B cell (primary cell): ENCODE measurements around the gene ACSBG1. TPM values are rescaled to one million over a fixed set of nuclear protein-coding genes. Genes with fewer than 3 reads are reported as not detected.

ENCODE experiments used
- ATAC-seq: fragments of 200-7000 bp; cut with Tn5 transposase; one replicate; pipeline ENCODE4 v1.10.0; 2021; ENCODE audit warnings: low read depth, mild to moderate bottlenecking, moderate number of reproducible peaks, moderate library complexity
- CTCF ChIA-PET: fragments of 350-600 bp; sonication (Branson Sonifier 250); formaldehyde crosslinking; loops from one replicate; lab custom pipeline; 2021; ENCODE audit warnings: antibody characterized with exemption, inconsistent platforms; lab: Charles Lee
- POLR2A ChIA-PET: fragments of 350-600 bp; sonication (Branson Sonifier 250); formaldehyde crosslinking; loops from one replicate; lab custom pipeline; 2021; ENCODE audit warnings: antibody characterized with exemption; lab: Charles Lee
- DNase-seq: peaks from one replicate; pipeline ENCODE4 v3.0.0; 2013
- H2AFZ ChIP-seq: 2 replicates; pipeline ENCODE4 v1.6.1; 2012; ENCODE audit warnings: mild to moderate bottlenecking, low read depth, low read length; ENCODE audit not compliant: insufficient read depth, poor library complexity, severe bottlenecking
- H3K27ac ChIP-seq, 2 donors: 1 replicate in 1 of 2; 2 replicates in 1 of 2; pipeline ENCODE4 v1.5.1; 2012 to 2013; ENCODE audit warnings: low read length in 2 of 2, mild to moderate bottlenecking in 2 of 2, moderate library complexity in 1 of 2
- H3K27me3 ChIP-seq, 4 experiments: fragments of 200-600 bp in 1 of 4; sonication (generic) in 1 of 4; replicated peaks in 1 of 4; 1 replicate in 2 of 4; 2 replicates in 2 of 4; pipeline versions ENCODE4 v1.6.1 to v1.7.0; 2013 to 2016; ENCODE audit warnings: low read length in 3 of 4, mild to moderate bottlenecking in 2 of 4, mixed read lengths in 1 of 4, moderate library complexity in 1 of 4; ENCODE audit not compliant: insufficient read depth in 4 of 4, control insufficient read depth in 3 of 4; ENCODE audit errors: control extremely low read depth in 1 of 4
- H3K36me3 ChIP-seq, 2 experiments: replicated peaks in 1 of 2; 1 replicate in 1 of 2; 2 replicates in 1 of 2; pipeline versions ENCODE4 v1.6.1 to v1.7.1; 2013; ENCODE audit warnings: low read length in 1 of 2; ENCODE audit not compliant: insufficient read depth in 2 of 2, control insufficient read depth in 1 of 2; ENCODE audit errors: control extremely low read depth in 1 of 2, extremely low read depth in 1 of 2
- H3K4me1 ChIP-seq, 2 donors: fragments of 200-600 bp in 1 of 2; sonication (generic) in 1 of 2; 1 replicate in 1 of 2; 2 replicates in 1 of 2; pipeline versions ENCODE4 v1.5.1 to v1.6.1; 2013 to 2017; ENCODE audit warnings: low read length in 2 of 2; ENCODE audit not compliant: control insufficient read depth in 2 of 2, insufficient read depth in 2 of 2
- H3K4me2 ChIP-seq: replicated peaks from 2 replicates; pipeline ENCODE3; 2012; ENCODE audit warnings: mild to moderate bottlenecking, low read depth, low read length; ENCODE audit not compliant: poor library complexity, severe bottlenecking
- H3K4me3 ChIP-seq, 5 experiments: fragments of 200-600 bp in 1 of 5; sonication (generic) in 1 of 5; 1 replicate in 3 of 5; 2 replicates in 2 of 5; pipeline versions ENCODE4 v1.5.1 to v1.7.0; 2011 to 2016; ENCODE audit warnings: low read length in 4 of 5, mild to moderate bottlenecking in 4 of 5, low read depth in 2 of 5, control low read depth in 1 of 5, moderate library complexity in 1 of 5; ENCODE audit not compliant: insufficient read depth in 1 of 5; ENCODE audit errors: control extremely low read depth in 1 of 5, extremely low read depth in 1 of 5
- H3K79me2 ChIP-seq: fragments of 200-600 bp; sonication (generic); one replicate; pipeline ENCODE4 v1.6.0; 2016; ENCODE audit warnings: low read length; ENCODE audit not compliant: control insufficient read depth, insufficient read depth
- H3K9ac ChIP-seq: fragments of 200-600 bp; sonication (generic); 2 replicates; pipeline ENCODE4 v1.6.1; 2017; ENCODE audit warnings: mild to moderate bottlenecking, low read length, moderate library complexity
- H3K9me3 ChIP-seq, 3 donors: one replicate each; pipeline versions ENCODE4 v1.6.1 to v1.7.1; 2013; ENCODE audit warnings: low read length in 2 of 3; ENCODE audit not compliant: control insufficient read depth in 2 of 3, insufficient read depth in 1 of 3; ENCODE audit errors: control extremely low read depth in 1 of 3
- H4K20me1 ChIP-seq: 2 replicates; pipeline ENCODE4 v1.6.0; 2012; ENCODE audit warnings: mild to moderate bottlenecking, low read length; ENCODE audit not compliant: insufficient read depth, control insufficient read depth, poor library complexity, severe bottlenecking
- H3K27ac Mint-ChIP-seq: one replicate; pipeline ENCODE4 v1.8.0; 2021; ENCODE audit warnings: mixed read lengths
- H3K27me3 Mint-ChIP-seq: one replicate; pipeline ENCODE4 v1.8.0; 2021; ENCODE audit warnings: mixed read lengths
- H3K4me1 Mint-ChIP-seq: one replicate; pipeline ENCODE4 v1.8.0; 2021; ENCODE audit warnings: mixed read lengths
- H3K4me3 Mint-ChIP-seq: one replicate; pipeline ENCODE4 v1.8.0; 2021; ENCODE audit warnings: mixed read lengths
- H3K9me3 Mint-ChIP-seq: one replicate; pipeline ENCODE4 v1.8.0; 2022; ENCODE audit warnings: mixed read lengths; ENCODE audit not compliant: insufficient read depth
- EZH2 ChIP-seq: IDR thresholded peaks from 2 replicates; pipeline ENCODE4 v1.6.1; 2012; ENCODE audit warnings: borderline replicate concordance, low read depth, mild to moderate bottlenecking, moderate library complexity, low read length; ENCODE audit not compliant: insufficient read depth, poor library complexity, severe bottlenecking
- WGBS: methylation state at CpG from one replicate; pipeline ENCODE4 v1.1.5; 2013; ENCODE audit warnings: missing lambda C conversion rate; ENCODE audit not compliant: insufficient coverage; 5-methylcytosine and 5-hydroxymethylcytosine counted together
- intact Hi-C: fragments of 100-400 bp; cut with micrococcal nuclease; formaldehyde crosslinking; loops from one replicate; pipeline ENCODE4 v1.10.0; 2022
- polyA plus RNA-seq: library from polyadenylated mRNA; depleted of rRNA; stranded (reverse); fragments of >200 nt; gene quantifications from 2 replicates; pipeline ENCODE4 v1.2.3, GENCODE V29; 2012
- total RNA-seq, 2 donors: library from RNA; stranded (reverse); fragments of 120-200 nt in 1 of 2; gene quantifications; 1 replicate in 1 of 2; 2 replicates in 1 of 2; pipeline versions ENCODE4 v1.2.3 to v1.2.4, GENCODE V29; 2013 to 2022
- TF ChIP-seq, protein P1 (sequence below): fragments of 200-600 bp; IDR thresholded peaks from one replicate; pipeline ENCODE4 v1.8.0; 2022; ENCODE audit warnings: antibody characterized with exemption, mild to moderate bottlenecking

The ACSBG1 gene
- total and polyA plus RNA-seq, 2 donors (not counting 1 experiment from before 2014, with no cell fraction given): 0.03 to 0.07 TPM

GRCh38 chr15:78243491-78243941 is 9.2 kb upstream of the ACSBG1 start:
- DNase-seq: no peak
- Histone ChIP-seq H3K79me2 (no peaks in the 10 kb centered on the region), H3K9ac (no peak overlapping the region), H3K4me2 (no peak overlapping the region), H3K27me3 (peaks cover 0 to 7% (median 0%) of the 10 kb centered on the region in 4 experiments), H3K4me1 (no peaks in the 10 kb centered on the region), H3K27ac (no peak overlapping the region), H3K9me3 (no peaks in the 10 kb centered on the region), H2AFZ (no peak overlapping the region), H4K20me1 (no peaks in the 10 kb centered on the region), H3K4me3 (no peak overlapping the region), H3K36me3 (no peaks in the 10 kb centered on the region)
- Mint-ChIP-seq H3K4me1 (no peaks in the 10 kb centered on the region), H3K9me3 (no peaks in the 10 kb centered on the region), H3K27me3 (peaks cover 6% of the 10 kb centered on the region), H3K27ac (no peak overlapping the region), H3K4me3 (no peak overlapping the region)
- POLR2A ChIA-PET: interaction anchor here (0.7 kb wide), 1 partner anchor 113 kb away, joined by 7 read pairs; no protein-coding TSS in a partner anchor
- intact Hi-C loops: no loop called here
- 86% methylated on average over 6 of the region's 6 CpGs for WGBS
- no peak for ATAC-seq
- TF ChIP-seq EZH2: no peak
- TF ChIP-seq, protein P1, sequence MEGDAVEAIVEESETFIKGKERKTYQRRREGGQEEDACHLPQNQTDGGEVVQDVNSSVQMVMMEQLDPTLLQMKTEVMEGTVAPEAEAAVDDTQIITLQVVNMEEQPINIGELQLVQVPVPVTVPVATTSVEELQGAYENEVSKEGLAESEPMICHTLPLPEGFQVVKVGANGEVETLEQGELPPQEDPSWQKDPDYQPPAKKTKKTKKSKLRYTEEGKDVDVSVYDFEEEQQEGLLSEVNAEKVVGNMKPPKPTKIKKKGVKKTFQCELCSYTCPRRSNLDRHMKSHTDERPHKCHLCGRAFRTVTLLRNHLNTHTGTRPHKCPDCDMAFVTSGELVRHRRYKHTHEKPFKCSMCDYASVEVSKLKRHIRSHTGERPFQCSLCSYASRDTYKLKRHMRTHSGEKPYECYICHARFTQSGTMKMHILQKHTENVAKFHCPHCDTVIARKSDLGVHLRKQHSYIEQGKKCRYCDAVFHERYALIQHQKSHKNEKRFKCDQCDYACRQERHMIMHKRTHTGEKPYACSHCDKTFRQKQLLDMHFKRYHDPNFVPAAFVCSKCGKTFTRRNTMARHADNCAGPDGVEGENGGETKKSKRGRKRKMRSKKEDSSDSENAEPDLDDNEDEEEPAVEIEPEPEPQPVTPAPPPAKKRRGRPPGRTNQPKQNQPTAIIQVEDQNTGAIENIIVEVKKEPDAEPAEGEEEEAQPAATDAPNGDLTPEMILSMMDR: no peak
- CTCF ChIA-PET: interaction anchor here (1.4 to 8.0 kb wide), 3 partner anchors 47 to 284 kb away, joined by 7 to 195 read pairs (median 78); no protein-coding TSS in a partner anchor

DNA sequence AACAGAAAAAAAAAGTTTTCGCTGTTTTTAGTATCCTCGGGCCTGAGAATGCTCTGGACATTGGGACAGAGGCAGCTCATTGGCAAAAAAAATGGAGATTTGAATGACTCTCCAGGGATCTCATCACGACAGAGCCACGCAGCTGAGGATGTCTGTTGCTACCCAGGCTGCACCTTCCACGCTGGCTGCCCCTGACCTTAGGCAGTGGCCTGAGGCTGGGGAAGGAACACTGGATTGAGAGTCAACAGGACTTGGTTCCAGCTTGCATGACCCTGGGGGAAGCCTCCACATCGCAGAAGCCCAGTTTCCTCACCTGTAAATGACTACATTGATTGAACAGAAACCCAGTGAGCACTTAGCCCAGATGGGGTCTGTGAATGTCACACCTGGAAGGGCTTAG is 8.7 kb upstream of the ACSBG1 start:
- Histone ChIP-seq H3K27ac (no peak overlapping the region), H3K4me2 (no peak overlapping the region), H3K79me2 (no peaks in the 10 kb centered on the region), H3K9ac (no peak overlapping the region), H3K9me3 (no peaks in the 10 kb centered on the region), H4K20me1 (no peaks in the 10 kb centered on the region), H2AFZ (no peak overlapping the region), H3K4me3 (no peak overlapping the region), H3K4me1 (no peaks in the 10 kb centered on the region), H3K36me3 (no peaks in the 10 kb centered on the region), H3K27me3 (peaks cover 0 to 7% (median 0%) of the 10 kb centered on the region in 4 experiments)
- POLR2A ChIA-PET: interaction anchor here (0.7 kb wide), 1 partner anchor 112 kb away, joined by 7 read pairs; no protein-coding TSS in a partner anchor
- 87% methylated on average over 5 of the region's 6 CpGs for WGBS
- no peak overlapping the region for H3K4me3 Mint-ChIP-seq
- intact Hi-C loops: no loop called here
- no peak for DNase-seq
- peaks cover 6% of the 10 kb centered on the region for H3K27me3 Mint-ChIP-seq
- no peak for TF ChIP-seq EZH2
- TF ChIP-seq, protein P1: no peak
- CTCF ChIA-PET: interaction anchor here (0.8 to 8.0 kb wide), 7 partner anchors 16 to 332 kb away, joined by 3 to 195 read pairs (median 6); no protein-coding TSS in a partner anchor
- H3K4me1 Mint-ChIP-seq: no peaks in the 10 kb centered on the region
- ATAC-seq: no peak
- no peaks in the 10 kb centered on the region for H3K9me3 Mint-ChIP-seq
- no peak overlapping the region for H3K27ac Mint-ChIP-seq
